Measurements from ENCODE around the gene SEC62.

DNA sequence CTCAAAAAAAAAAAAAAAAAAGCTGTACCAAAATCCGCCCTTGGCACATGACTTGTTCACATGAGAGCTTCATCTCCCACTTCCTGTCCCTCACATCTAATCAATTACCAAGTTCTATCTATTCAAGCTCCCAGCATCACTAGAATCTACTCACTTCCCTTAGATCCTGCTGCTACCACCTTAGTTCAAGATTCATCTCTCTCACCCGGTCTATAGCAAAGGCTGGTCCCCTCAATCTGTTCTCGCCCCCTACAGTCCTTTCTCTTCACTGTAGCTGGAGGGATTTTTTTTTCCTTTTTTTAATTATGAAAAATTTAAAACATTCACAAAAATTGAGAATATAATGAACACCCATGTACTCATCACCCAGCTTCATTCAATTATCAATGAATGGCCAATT, 54.5 kb downstream of the SEC62 start:
- TF ChIP-seq, protein P1, sequence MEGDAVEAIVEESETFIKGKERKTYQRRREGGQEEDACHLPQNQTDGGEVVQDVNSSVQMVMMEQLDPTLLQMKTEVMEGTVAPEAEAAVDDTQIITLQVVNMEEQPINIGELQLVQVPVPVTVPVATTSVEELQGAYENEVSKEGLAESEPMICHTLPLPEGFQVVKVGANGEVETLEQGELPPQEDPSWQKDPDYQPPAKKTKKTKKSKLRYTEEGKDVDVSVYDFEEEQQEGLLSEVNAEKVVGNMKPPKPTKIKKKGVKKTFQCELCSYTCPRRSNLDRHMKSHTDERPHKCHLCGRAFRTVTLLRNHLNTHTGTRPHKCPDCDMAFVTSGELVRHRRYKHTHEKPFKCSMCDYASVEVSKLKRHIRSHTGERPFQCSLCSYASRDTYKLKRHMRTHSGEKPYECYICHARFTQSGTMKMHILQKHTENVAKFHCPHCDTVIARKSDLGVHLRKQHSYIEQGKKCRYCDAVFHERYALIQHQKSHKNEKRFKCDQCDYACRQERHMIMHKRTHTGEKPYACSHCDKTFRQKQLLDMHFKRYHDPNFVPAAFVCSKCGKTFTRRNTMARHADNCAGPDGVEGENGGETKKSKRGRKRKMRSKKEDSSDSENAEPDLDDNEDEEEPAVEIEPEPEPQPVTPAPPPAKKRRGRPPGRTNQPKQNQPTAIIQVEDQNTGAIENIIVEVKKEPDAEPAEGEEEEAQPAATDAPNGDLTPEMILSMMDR (conservative IDR thresholded peaks at IDR 0.05 in 1 of 2, IDR thresholded peaks at IDR 0.05 in 1 of 2; ENCODE audit: low read depth in 1 of 2, low read length in 2 of 2) = peak in 1 of 2 donors; percentile 21
- TF ChIP-seq EZH2 (IDR thresholded peaks at IDR 0.05; ENCODE audit: low read length, missing control alignments) = no peak

All from fibroblast of lung (primary cell).